ENCODE results near the gene TNK2. TPM values are rescaled to one million over a fixed set of nuclear protein-coding genes. Genes with fewer than 3 reads are reported as not detected.

The TNK2 gene
- total RNA-seq, 1 experiment from 2014 or later = 72.3 TPM

GRCh38 chr3:195822131-195822696, 86.1 kb downstream of the TNK2 start:
- intact Hi-C loops (cut with micrococcal nuclease; ENCODE audit: unreplicated experiment) = no loop called here
- H3K27me3 ChIP-seq (ENCODE audit: control insufficient read depth, insufficient read depth, low read length) = no peaks in the 10 kb centered on the region; the same call in 1 of the 2 replicates
- H3K27ac ChIP-seq (ENCODE audit: low read length) = no peak overlapping the region
- no peak overlapping the region for H3K4me3 ChIP-seq (ENCODE audit: low read depth in 2 of 2, low read length in 2 of 2)
- H3K36me3 ChIP-seq (ENCODE audit: control insufficient read depth, insufficient read depth, low read length) = no peaks in the 10 kb centered on the region
- ATAC-seq (no peak), DNase-seq (ENCODE audit: low read depth, low spot score) (no peak)
- in situ Hi-C loops (cut with HindIII; ENCODE audit: low pct_unique_long_range_greater_than_20kb, low sequenced_read_pairs) = no loop called here
- no peaks in the 10 kb centered on the region for H3K9me3 ChIP-seq (ENCODE audit: control insufficient read depth, insufficient read depth, low read depth, low read length)
- ChIA-PET POLR2A (no interaction called here), CTCF (no interaction called here)
- H3K4me1 ChIP-seq (ENCODE audit: control insufficient read depth, insufficient read depth, low read length) = no peaks in the 10 kb centered on the region; the same call in 1 of the 2 replicates
- TF ChIP-seq TCF7L2 (IDR thresholded peaks at IDR 0.05; ENCODE audit: low read depth, low read length) (no peak), POLR2AphosphoS5 (IDR thresholded peaks at IDR 0.05; ENCODE audit: low read depth, low read length) (no peak), SIN3A (IDR thresholded peaks at IDR 0.05; ENCODE audit: borderline replicate concordance, insufficient read depth, low read depth, low read length) (no peak)
- TF ChIP-seq, protein P1, sequence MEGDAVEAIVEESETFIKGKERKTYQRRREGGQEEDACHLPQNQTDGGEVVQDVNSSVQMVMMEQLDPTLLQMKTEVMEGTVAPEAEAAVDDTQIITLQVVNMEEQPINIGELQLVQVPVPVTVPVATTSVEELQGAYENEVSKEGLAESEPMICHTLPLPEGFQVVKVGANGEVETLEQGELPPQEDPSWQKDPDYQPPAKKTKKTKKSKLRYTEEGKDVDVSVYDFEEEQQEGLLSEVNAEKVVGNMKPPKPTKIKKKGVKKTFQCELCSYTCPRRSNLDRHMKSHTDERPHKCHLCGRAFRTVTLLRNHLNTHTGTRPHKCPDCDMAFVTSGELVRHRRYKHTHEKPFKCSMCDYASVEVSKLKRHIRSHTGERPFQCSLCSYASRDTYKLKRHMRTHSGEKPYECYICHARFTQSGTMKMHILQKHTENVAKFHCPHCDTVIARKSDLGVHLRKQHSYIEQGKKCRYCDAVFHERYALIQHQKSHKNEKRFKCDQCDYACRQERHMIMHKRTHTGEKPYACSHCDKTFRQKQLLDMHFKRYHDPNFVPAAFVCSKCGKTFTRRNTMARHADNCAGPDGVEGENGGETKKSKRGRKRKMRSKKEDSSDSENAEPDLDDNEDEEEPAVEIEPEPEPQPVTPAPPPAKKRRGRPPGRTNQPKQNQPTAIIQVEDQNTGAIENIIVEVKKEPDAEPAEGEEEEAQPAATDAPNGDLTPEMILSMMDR (IDR thresholded peaks at IDR 0.05) = no peak
- TF ChIP-seq, protein P2, sequence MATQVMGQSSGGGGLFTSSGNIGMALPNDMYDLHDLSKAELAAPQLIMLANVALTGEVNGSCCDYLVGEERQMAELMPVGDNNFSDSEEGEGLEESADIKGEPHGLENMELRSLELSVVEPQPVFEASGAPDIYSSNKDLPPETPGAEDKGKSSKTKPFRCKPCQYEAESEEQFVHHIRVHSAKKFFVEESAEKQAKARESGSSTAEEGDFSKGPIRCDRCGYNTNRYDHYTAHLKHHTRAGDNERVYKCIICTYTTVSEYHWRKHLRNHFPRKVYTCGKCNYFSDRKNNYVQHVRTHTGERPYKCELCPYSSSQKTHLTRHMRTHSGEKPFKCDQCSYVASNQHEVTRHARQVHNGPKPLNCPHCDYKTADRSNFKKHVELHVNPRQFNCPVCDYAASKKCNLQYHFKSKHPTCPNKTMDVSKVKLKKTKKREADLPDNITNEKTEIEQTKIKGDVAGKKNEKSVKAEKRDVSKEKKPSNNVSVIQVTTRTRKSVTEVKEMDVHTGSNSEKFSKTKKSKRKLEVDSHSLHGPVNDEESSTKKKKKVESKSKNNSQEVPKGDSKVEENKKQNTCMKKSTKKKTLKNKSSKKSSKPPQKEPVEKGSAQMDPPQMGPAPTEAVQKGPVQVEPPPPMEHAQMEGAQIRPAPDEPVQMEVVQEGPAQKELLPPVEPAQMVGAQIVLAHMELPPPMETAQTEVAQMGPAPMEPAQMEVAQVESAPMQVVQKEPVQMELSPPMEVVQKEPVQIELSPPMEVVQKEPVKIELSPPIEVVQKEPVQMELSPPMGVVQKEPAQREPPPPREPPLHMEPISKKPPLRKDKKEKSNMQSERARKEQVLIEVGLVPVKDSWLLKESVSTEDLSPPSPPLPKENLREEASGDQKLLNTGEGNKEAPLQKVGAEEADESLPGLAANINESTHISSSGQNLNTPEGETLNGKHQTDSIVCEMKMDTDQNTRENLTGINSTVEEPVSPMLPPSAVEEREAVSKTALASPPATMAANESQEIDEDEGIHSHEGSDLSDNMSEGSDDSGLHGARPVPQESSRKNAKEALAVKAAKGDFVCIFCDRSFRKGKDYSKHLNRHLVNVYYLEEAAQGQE (IDR thresholded peaks at IDR 0.05; ENCODE audit: insufficient read depth in 1 of 2, low read depth in 2 of 2, low read length in 1 of 2) = no peak
- no TSS peak for BruUV-seq (replicated peaks)

GRCh38 chr3:195821403-195822130, 86.8 kb downstream of the TNK2 start:
- CTCF ChIA-PET = interaction anchor here (0.5 kb wide), 1 partner anchor 264 kb away, joined by 3 read pairs; no protein-coding TSS in a partner anchor
- no peaks in the 10 kb centered on the region for H3K36me3 ChIP-seq (ENCODE audit: control insufficient read depth, insufficient read depth, low read length)
- intact Hi-C loops (cut with micrococcal nuclease; ENCODE audit: unreplicated experiment) = no loop called here
- H3K9me3 ChIP-seq (ENCODE audit: control insufficient read depth, insufficient read depth, low read depth, low read length) = no peaks in the 10 kb centered on the region
- TF ChIP-seq POLR2AphosphoS5 (IDR thresholded peaks at IDR 0.05; ENCODE audit: low read depth, low read length) = no peak
- no peak for ATAC-seq
- POLR2A ChIA-PET = no interaction called here
- H3K27me3 ChIP-seq (ENCODE audit: control insufficient read depth, insufficient read depth, low read length) = no peaks in the 10 kb centered on the region; the same call in 1 of the 2 replicates
- no peak overlapping the region for H3K4me3 ChIP-seq (ENCODE audit: low read depth in 2 of 2, low read length in 2 of 2)
- no TSS peak for BruUV-seq (replicated peaks)
- in situ Hi-C loops (cut with HindIII; ENCODE audit: low pct_unique_long_range_greater_than_20kb, low sequenced_read_pairs) = no loop called here
- H3K27ac ChIP-seq (ENCODE audit: low read length) = no peak overlapping the region
- no peak for DNase-seq (ENCODE audit: low read depth, low spot score)
- H3K4me1 ChIP-seq (ENCODE audit: control insufficient read depth, insufficient read depth, low read length) = no peaks in the 10 kb centered on the region; the same call in 1 of the 2 replicates

GRCh38 chr3:195820901-195821300, 87.5 kb downstream of the TNK2 start:
- TF ChIP-seq, protein P1 (IDR thresholded peaks at IDR 0.05) = no peak
- no peak for TF ChIP-seq SIN3A (IDR thresholded peaks at IDR 0.05; ENCODE audit: borderline replicate concordance, insufficient read depth, low read depth, low read length)
- TF ChIP-seq POLR2AphosphoS5 (IDR thresholded peaks at IDR 0.05; ENCODE audit: low read depth, low read length) = no peak
- TF ChIP-seq, protein P2 (IDR thresholded peaks at IDR 0.05; ENCODE audit: insufficient read depth in 1 of 2, low read depth in 2 of 2, low read length in 1 of 2) = no peak
- TF ChIP-seq TCF7L2 (IDR thresholded peaks at IDR 0.05; ENCODE audit: low read depth, low read length) = no peak
- BruUV-seq (replicated peaks) = no TSS peak
- Histone ChIP-seq H3K27me3 (ENCODE audit: control insufficient read depth, insufficient read depth, low read length) (no peaks in the 10 kb centered on the region; the same call in 1 of the 2 replicates), H3K9me3 (ENCODE audit: control insufficient read depth, insufficient read depth, low read depth, low read length) (no peaks in the 10 kb centered on the region), H3K27ac (ENCODE audit: low read length) (no peak overlapping the region), H3K4me1 (ENCODE audit: control insufficient read depth, insufficient read depth, low read length) (no peaks in the 10 kb centered on the region; the same call in 1 of the 2 replicates), H3K36me3 (ENCODE audit: control insufficient read depth, insufficient read depth, low read length) (no peaks in the 10 kb centered on the region), H3K4me3 (ENCODE audit: low read depth in 2 of 2, low read length in 2 of 2) (no peak overlapping the region)
- no peak for ATAC-seq
- in situ Hi-C loops (cut with HindIII; ENCODE audit: low pct_unique_long_range_greater_than_20kb, low sequenced_read_pairs) = no loop called here
- DNase-seq (ENCODE audit: low read depth, low spot score) = no peak
- CTCF ChIA-PET = no interaction called here
- POLR2A ChIA-PET = no interaction called here
- intact Hi-C loops (cut with micrococcal nuclease; ENCODE audit: unreplicated experiment) = no loop called here

Measured in Panc1 (cell line).